Stimulated activated CD4-positive, alpha-beta T cell treated with anti-CD3 and anti-CD28 coated beads, Interleukin-2, amount 100 ng/mL, for 48 hours (primary cell): ENCODE results near the gene MYD88.
"Not testable (repeated sequence)": the region's sequence is repeated elsewhere in the genome, so short reads cannot be mapped to it uniquely, and the experiment has no call there.

Experiments used
- DNase-seq, 2 donors: peaks; one replicate each; pipeline ENCODE4 v3.0.0-alpha.2; 2020

Gene MYD88

GRCh38 chr3:38127611-38128302, 10.7 kb upstream of the MYD88 start:
- no peak for DNase-seq

GRCh38 chr3:38128303-38128655, 10.2 kb upstream of the MYD88 start:
- no peak for DNase-seq

GRCh38 chr3:38129058-38129457, 9.4 kb upstream of the MYD88 start:
- DNase-seq, result no peak

GRCh38 chr3:38130631-38131065, 7.8 kb upstream of the MYD88 start:
- DNase-seq, result no peak

- no peak for DNase-seq
Measured at GRCh38 chr3:38131621-38132369, 6.7 kb upstream of the MYD88 start.

- no peak for DNase-seq
Measured at GRCh38 chr3:38133209-38133556, 5.3 kb upstream of the MYD88 start.

GRCh38 chr3:38133557-38134405, 4.7 kb upstream of the MYD88 start:
- no peak for DNase-seq

- DNase-seq, result not testable (repeated sequence)
Measured at GRCh38 chr3:38134517-38135143, 3.8 kb upstream of the MYD88 start.

GRCh38 chr3:38135621-38136277, 2.7 kb upstream of the MYD88 start:
- DNase-seq, result not testable (repeated sequence)

- DNase-seq, result no peak
Measured at GRCh38 chr3:38136393-38136776, 2.1 kb upstream of the MYD88 start.

- DNase-seq, result peak; percentile 94 to 97
Measured at GRCh38 chr3:38136777-38137614, 1.5 kb upstream of the MYD88 start, which contains the start of gene ACAA1. TSS of gene ACAA1 (minus strand) at chr3:38137127. CDS start at chr3:38137035, 92 bp downstream.

GRCh38 chr3:38137615-38138348, 679 bp upstream of the MYD88 start:
- no peak for DNase-seq

GRCh38 chr3:38139191-38139590, 730 bp downstream of the MYD88 start:
- DNase-seq, result no peak

- DNase-seq, result no peak
Measured at GRCh38 chr3:38139652-38140051, 1.2 kb downstream of the MYD88 start.

- DNase-seq, result no peak
Measured at GRCh38 chr3:38140326-38141172, 2.1 kb downstream of the MYD88 start.

GRCh38 chr3:38141173-38141951, 2.9 kb downstream of the MYD88 start:
- DNase-seq, result no peak

- DNase-seq, result no peak
Measured at GRCh38 chr3:38141952-38142273, 3.5 kb downstream of the MYD88 start.

- no peak for DNase-seq
Measured at GRCh38 chr3:38142959-38143358, 4.5 kb downstream of the MYD88 start.

GRCh38 chr3:38143511-38143910, 5.0 kb downstream of the MYD88 start:
- DNase-seq, result no peak
